Skeletal muscle satellite cell (primary cell): ENCODE results near the gene BCL11B.

Experiments
- H3K27me3 ChIP-seq: 2 replicates; pipeline ENCODE4 v1.7.0; 2013; ENCODE audit warnings: low read length; ENCODE audit not compliant: control insufficient read depth, insufficient read depth
- H3K36me3 ChIP-seq: 2 replicates; pipeline ENCODE4 v1.7.0; 2013; ENCODE audit warnings: mild to moderate bottlenecking, control low read depth, low read length; ENCODE audit not compliant: insufficient read depth
- H3K4me1 ChIP-seq: 2 replicates; pipeline ENCODE4 v1.7.0; 2013; ENCODE audit warnings: low read length; ENCODE audit not compliant: control insufficient read depth, insufficient read depth
- H3K4me2 ChIP-seq: 2 replicates; pipeline ENCODE4 v1.7.0; 2013; ENCODE audit warnings: mild to moderate bottlenecking, low read length
- H3K4me3 ChIP-seq: 2 replicates; pipeline ENCODE4 v1.7.0; 2013; ENCODE audit warnings: low read length
- H3K9ac ChIP-seq: 2 replicates; pipeline ENCODE4 v1.7.0; 2013; ENCODE audit warnings: mild to moderate bottlenecking, low read depth, low read length, moderate library complexity
- H3K9me3 ChIP-seq: replicated peaks from 2 replicates; pipeline ENCODE4 v1.7.0; 2013; ENCODE audit warnings: mild to moderate bottlenecking, control low read depth, low read length

BCL11B gene

DNA sequence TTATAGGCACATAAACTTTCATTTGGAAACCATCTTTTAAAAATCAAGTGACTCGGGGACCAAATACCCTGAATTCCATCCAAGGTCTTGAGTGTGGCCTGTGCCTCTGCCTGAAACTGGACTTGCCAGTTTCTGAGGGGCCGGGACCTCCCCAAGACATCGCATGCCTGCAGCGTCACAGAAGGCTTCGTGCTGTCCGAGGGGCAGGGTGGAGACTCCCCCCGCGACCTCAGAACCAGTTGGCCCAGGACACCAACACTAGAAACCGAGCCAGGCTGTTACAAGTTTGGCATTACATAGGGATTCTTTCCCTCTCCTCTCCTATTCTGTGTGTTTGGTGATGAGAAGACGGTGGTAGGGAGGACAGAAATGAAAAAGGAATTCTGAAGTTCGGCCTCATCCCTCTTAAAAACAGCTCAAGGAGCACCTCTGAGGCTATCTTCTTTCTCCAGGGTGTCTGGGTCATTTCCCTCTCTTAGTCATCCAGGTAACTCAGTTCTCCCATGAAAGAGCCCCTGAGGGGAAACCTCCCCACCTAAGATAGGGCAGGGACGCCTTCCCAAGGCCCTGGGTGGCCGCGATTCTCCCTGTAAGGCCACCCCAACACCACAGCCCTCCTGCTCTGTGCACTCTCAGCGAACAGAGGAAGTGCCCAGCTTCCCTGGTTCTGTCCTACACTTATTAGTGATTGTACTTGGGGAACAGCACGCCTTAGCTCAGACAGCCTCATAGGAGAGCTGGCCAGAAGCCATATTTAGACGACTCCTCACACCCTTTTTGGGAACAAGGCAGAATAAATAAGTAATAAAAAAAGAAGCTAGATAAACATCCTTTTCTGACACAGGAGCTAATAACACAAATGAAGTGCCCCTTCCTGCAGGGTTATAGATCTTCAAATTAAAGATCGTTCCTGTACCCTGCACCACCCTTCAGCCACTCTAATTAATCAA lies 93.8 kb downstream of the BCL11B start:
- Histone ChIP-seq H3K27me3 (no peaks in the 10 kb centered on the region), H3K9ac (no peak overlapping the region), H3K36me3 (no peaks in the 10 kb centered on the region), H3K9me3 (peaks cover under 1% of the 10 kb centered on the region), H3K4me2 (no peak overlapping the region), H3K4me1 (no peaks in the 10 kb centered on the region), H3K4me3 (no peak overlapping the region)

- Histone ChIP-seq H3K9me3 (peaks cover 3% of the 10 kb centered on the region), H3K36me3 (no peaks in the 10 kb centered on the region), H3K4me1 (no peaks in the 10 kb centered on the region)
Observed at GRCh38 chr14:99177046-99177655, 94.8 kb downstream of the BCL11B start.

GRCh38 chr14:99176156-99176945 lies 95.6 kb downstream of the BCL11B start:
- Histone ChIP-seq H3K4me1 (no peaks in the 10 kb centered on the region), H3K4me3 (no peak overlapping the region), H3K9ac (no peak overlapping the region), H3K4me2 (no peak overlapping the region), H3K9me3 (peaks cover 3% of the 10 kb centered on the region), H3K36me3 (no peaks in the 10 kb centered on the region), H3K27me3 (no peaks in the 10 kb centered on the region)

More at GRCh38 chr14:99177046-99177655, 94.8 kb downstream of the BCL11B start:
- no peaks in the 10 kb centered on the region for H3K27me3 ChIP-seq
- H3K4me3 ChIP-seq, result no peak overlapping the region
- H3K9ac ChIP-seq, result no peak overlapping the region
- no peak overlapping the region for H3K4me2 ChIP-seq

DNA sequence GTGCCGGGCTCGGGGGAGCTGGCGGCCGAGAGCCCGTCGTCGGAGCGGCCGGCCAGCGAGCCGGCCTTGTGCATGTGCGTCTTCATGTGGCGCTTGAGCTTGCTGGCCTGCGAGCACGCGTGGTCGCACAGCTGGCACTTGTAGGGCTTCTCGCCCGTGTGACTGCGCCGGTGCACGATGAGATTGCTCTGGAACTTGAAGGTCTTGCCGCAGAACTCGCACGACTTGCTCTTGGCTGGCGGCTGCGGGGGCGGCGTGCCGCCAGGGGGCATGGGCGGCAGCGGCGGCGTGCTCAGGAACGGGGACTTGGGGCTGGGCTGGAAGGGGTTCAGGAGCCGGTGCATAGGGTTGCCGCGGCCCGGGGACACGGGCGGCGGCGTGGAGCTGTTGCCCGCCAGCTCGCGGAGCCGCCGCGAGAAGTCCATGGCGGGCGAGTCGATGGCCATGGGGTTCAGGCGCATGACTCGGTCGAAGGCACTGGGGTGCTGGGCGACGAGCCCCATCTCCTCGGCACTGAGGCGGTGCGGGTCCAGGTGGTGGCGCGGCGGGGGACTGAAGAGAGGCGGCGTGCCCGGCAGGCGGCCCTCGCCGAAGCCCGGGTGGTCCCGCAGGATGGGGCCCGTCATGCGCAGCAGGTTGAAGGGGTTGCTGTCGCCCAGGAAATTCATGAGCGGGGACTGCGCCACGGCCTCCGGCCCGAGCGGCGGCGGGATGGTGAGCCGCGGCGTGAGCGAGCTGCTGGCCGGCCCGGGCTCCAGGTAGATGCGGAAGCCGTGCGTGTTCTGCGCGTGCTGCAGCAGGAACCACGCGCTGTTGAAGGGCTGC lies 96.5 kb downstream of the BCL11B start:
- Histone ChIP-seq H3K9me3 (peaks cover 3% of the 10 kb centered on the region), H3K36me3 (no peaks in the 10 kb centered on the region), H3K4me3 (no peak overlapping the region), H3K9ac (no peak overlapping the region), H3K27me3 (no peaks in the 10 kb centered on the region), H3K4me1 (no peaks in the 10 kb centered on the region), H3K4me2 (no peak overlapping the region)

- H3K4me1 ChIP-seq, result no peaks in the 10 kb centered on the region
- no peak overlapping the region for H3K9ac ChIP-seq
- H3K36me3 ChIP-seq, result no peaks in the 10 kb centered on the region
- H3K9me3 ChIP-seq, result peaks cover 3% of the 10 kb centered on the region
- no peak overlapping the region for H3K4me3 ChIP-seq
- no peak overlapping the region for H3K4me2 ChIP-seq
- H3K27me3 ChIP-seq, result no peaks in the 10 kb centered on the region
Observed at GRCh38 chr14:99174770-99175319, 97.2 kb downstream of the BCL11B start.

GRCh38 chr14:99174081-99174769 lies 97.8 kb downstream of the BCL11B start:
- Histone ChIP-seq H3K4me3 (no peak overlapping the region), H3K9ac (no peak overlapping the region), H3K36me3 (no peaks in the 10 kb centered on the region)

DNA sequence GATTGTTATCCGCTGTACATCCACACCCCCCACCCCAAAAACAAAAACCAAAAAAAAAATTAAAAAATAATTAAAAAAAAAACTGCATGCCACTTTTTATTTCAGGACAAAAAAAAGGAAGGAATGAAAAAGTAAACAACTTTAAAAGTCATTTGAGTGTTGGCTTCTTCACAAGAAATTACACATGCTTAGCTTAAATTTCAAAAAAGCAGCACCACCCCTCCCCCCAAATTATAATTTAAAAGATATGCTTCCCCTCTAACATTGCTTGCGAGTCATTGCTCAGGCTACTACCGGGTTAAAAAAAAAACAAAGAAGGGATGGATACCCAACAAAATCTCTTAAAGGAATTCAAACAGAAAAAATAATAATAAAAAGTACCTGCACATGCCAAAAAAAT lies 98.5 kb downstream of the BCL11B start:
- no peaks in the 10 kb centered on the region for H3K36me3 ChIP-seq
- no peaks in the 10 kb centered on the region for H3K27me3 ChIP-seq
- H3K9ac ChIP-seq, result no peak overlapping the region
- no peaks in the 10 kb centered on the region for H3K4me1 ChIP-seq
- peaks cover 3% of the 10 kb centered on the region for H3K9me3 ChIP-seq
- H3K4me2 ChIP-seq, result no peak overlapping the region
- H3K4me3 ChIP-seq, result no peak overlapping the region

More at GRCh38 chr14:99174081-99174769, 97.8 kb downstream of the BCL11B start:
- Histone ChIP-seq H3K4me1 (no peaks in the 10 kb centered on the region), H3K4me2 (no peak overlapping the region), H3K9me3 (peaks cover 3% of the 10 kb centered on the region), H3K27me3 (no peaks in the 10 kb centered on the region)

DNA sequence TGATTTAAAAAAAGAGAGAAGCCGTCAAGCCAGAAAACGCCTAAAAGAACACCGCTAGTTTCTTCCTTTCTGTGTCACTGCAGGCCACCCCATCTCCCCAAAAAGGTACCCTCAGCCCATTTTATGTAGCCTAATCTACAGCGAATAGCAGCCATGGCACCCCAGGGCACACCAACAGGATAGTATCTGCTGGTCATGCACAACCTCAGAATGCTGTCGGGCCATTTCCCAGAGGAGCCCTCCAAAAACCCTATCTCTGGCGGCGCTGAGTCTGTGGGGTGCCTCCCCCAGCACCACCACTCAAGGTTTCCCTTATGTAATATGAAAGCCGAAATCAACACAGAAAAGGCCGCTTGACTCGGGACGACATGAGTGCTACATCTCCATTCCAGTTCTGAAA lies 98.9 kb downstream of the BCL11B start:
- H3K27me3 ChIP-seq, result no peaks in the 10 kb centered on the region
- no peak overlapping the region for H3K4me3 ChIP-seq
- H3K9me3 ChIP-seq, result peaks cover 3% of the 10 kb centered on the region
- H3K36me3 ChIP-seq, result no peaks in the 10 kb centered on the region
- no peaks in the 10 kb centered on the region for H3K4me1 ChIP-seq
- H3K4me2 ChIP-seq, result no peak overlapping the region
- H3K9ac ChIP-seq, result no peak overlapping the region

- no peaks in the 10 kb centered on the region for H3K27me3 ChIP-seq
- H3K4me2 ChIP-seq, result no peak overlapping the region
- peaks cover 3% of the 10 kb centered on the region for H3K9me3 ChIP-seq
- H3K36me3 ChIP-seq, result no peaks in the 10 kb centered on the region
- H3K4me1 ChIP-seq, result no peaks in the 10 kb centered on the region
- H3K9ac ChIP-seq, result no peak overlapping the region
- H3K4me3 ChIP-seq, result no peak overlapping the region
Observed at GRCh38 chr14:99171396-99171795, 100.6 kb downstream of the BCL11B start.

DNA sequence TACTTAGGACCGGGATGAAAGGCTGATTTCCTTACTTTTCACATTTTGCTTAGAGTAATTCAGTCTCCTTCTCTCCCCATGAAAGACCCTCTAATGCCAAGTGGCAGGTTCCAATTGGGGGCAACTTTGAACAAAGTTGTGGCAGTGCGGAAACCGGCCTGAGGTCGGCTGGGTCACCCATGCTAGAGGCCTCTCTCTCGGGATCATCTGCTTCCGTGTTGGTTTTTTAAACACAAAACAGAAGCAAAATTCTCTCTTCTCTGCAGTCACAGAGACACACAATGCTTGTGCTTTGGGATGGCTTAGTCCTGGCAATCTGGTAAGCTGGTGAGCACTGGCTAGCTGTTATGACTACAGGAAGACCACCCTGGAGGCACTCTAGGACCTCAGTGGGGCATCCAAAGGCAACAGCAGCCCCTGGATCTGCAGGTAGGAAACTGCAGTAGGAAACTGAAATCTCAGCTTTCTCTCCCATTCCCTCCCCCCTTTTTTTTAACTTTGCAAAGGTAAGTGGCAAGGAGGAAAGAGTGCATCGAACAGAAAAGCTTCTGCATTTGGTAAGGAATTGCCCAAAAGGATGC lies 102.1 kb downstream of the BCL11B start:
- Histone ChIP-seq H3K4me3 (no peak overlapping the region), H3K27me3 (no peaks in the 10 kb centered on the region), H3K4me2 (no peak overlapping the region), H3K4me1 (no peaks in the 10 kb centered on the region), H3K9me3 (peaks cover 3% of the 10 kb centered on the region), H3K9ac (no peak overlapping the region), H3K36me3 (no peaks in the 10 kb centered on the region)
